Stimulated activated CD4-positive, alpha-beta T cell treated with anti-CD3 and anti-CD28 coated beads, Interleukin-1b, Interleukin-23, amount 100 ng/mL, for 24 hours (primary cell): ENCODE measurements around the gene PCDHGC5.
A peak's percentile ranks its signal among the peaks of the same experiment; 100 is the strongest.

Experiments used
- DNase-seq, 4 experiments: peaks; one replicate each; pipeline ENCODE4 v3.0.0-alpha.2; 2020; ENCODE audit warnings: low read depth in 4 of 4, low spot score in 1 of 4

The PCDHGC5 gene

DNA sequence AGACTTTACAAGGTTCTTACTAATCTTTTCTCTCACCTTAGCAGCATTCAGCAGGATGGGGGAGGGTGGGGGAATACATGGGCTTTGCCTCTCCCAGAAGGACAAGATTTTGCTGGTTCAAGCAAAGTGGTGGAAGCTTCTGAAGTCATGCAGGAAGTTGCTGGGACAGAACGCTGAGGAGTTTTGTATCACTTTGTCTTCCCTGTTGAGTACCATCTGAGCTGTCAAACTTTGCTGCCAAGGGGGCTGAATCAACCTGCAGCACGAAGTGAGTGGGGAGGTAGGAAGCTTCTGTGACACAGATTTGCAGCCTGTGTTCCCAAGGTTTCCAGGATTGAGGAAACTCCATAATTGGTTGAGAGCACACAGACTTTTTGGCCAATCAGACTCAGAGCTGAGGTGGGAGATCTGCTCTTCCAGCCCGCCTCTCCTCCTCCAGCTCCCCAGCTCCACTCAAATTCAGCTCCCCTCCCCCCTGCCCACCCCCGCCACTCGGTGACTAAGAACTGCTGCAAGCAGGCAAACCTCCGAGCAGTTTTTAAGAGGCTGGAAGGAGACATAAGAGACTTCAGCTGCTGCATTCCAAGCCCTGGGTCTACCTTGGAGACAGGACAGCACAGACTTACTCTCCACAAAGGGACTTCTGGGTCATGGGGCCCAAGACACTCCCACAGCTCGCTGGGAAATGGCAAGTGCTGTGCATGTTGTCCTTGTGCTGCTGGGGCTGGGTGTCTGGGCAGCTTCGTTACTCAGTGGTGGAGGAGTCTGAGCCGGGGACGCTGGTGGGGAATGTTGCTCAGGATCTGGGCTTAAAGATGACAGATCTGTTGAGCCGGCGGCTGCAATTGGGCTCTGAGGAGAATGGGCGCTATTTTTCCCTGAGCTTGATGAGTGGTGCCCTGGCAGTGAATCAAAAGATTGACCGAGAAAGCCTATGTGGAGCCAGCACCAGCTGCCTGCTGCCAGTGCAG lies at the start of gene PCDHGC5:
PCDHGC5 (plus strand) TSS at position 491 of the 971 bp plus-strand sequence; CDS start at position 651, 160 bp downstream.
- no peak for DNase-seq

DNA sequence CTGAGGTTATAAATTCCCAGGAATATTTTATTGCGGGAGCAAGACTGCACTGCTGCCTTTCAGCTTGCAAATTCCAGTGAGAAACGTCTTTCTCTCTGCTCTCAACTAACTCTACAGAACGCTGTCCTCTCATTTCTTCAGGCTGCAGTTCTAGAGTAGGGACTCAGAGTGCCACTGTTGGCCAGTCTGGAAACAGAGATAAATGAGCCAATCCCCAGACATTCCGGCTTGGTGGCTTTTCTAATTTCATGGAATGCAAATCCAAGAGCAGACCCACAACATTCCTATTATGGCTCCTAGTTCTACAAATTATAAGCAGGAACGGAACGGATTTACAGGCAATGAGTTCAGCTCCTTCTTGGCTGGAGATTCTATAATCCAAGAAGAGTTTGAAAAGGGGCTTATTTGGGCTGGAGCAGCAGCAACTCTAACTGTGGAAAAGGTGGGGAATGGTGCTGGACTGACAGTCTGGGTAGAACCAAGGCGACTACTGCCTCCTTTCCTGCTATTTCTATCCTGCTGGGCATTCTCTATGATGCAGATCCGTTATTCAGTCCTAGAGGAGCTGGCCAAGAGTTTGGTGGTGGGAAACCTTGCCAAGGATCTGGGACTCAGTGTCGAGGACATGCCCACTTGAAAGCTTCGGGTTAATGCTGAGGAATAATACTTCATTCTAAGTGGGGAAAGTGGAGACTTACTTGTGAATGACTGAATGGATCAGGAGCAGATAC lies 49.3 kb upstream of the PCDHGC5 start:
- no peak for DNase-seq

DNA sequence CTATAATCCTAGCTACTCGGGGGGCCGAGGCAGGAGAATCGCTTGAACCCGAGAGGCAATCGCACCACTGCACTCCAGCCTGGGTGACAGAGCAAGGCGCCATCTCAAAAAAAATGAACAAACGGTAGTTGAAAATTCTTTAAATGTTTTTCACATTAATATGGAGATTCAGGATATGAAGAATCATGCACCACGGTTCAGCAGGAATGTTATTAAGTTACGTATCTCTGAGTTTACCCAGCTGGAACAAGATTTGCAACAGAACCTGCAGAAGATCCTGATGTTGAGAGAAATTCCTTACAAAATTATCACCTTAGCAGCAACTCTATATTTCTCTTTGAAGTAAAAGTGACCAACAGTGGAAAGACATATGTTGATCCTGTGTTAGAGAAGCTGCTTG lies 48.5 kb upstream of the PCDHGC5 start:
- DNase-seq = no peak

DNA sequence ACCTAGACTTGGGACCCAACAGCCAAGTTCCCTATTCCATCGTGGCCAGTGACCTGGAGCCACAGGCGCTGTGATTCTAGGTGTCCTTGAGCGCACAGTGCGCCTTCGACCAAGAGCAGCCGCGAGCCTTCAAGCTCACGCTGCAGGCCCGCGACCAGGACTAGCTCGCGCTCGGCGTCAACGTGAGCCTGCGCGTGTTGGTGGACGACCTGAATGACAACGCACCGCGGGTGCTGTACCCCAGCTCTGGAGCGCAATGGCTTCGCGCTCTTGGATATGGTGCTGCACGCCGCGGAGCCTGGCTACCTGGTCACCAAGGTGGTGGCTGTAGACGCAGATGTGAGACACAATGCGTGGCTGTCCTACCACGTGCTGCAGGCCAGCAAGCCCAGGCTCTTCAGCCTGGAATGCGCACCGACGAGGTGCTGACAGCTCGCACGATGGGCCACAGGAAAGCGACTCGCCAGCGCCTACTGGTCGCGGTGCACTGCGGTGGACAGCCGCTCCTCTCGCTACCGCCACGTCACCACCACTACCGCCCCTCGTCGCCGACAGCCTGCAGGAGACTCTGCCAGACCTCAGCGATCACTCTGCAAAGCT lies 47.2 kb upstream of the PCDHGC5 start:
- DNase-seq = no peak

DNA sequence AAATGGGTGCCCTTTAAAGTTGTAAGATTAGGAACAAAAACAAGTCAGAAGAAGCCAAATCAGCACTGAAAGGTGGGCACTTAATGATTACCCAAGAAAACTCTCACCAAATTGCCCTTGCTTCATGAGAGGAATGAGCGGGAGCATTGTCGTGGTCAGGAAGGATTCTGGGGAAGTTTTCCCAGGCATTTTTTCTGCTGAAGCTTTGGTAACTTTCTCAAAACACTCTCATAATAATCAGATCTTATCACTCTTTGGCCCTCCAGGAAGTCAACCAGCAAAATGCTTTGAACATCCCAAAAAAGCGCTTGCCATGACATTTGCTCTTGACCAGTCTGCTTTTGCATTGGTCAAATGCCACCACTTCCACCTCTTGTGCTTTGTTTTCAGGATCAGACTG lies 23.5 kb upstream of the PCDHGC5 start:
- DNase-seq = no peak

DNA sequence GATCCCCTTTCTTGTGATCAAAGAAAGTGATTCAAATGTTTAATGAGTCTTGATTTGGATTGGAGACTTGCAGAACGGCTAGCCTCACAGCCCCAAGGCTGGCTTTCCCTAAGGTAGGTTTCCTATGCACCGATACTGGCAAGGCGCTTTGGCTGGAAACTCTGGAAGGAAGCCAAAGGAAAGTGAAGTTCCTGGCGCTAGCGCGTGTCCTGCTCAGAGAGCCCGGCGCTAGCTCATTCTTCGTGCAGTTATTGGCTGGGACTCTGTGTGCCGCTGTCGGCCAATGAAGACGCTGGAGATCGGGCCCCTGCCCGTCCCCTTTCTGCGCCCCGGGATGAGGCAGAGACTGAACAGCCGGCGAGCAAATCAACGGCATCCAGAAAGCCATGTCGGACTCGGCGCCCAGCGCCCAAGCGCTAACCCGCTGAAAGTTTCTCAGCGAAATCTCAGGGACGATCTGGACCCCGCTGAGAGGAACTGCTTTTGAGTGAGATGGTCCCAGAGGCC lies 13.2 kb upstream of the PCDHGC5 start, which contains the start of gene PCDHGC3:
PCDHGC3 (plus strand) TSS at position 342 of the 507 bp plus-strand sequence; CDS start at position 493, 151 bp downstream.
- DNase-seq = peak in 2 of 4 experiments; percentile 46 to 56

DNA sequence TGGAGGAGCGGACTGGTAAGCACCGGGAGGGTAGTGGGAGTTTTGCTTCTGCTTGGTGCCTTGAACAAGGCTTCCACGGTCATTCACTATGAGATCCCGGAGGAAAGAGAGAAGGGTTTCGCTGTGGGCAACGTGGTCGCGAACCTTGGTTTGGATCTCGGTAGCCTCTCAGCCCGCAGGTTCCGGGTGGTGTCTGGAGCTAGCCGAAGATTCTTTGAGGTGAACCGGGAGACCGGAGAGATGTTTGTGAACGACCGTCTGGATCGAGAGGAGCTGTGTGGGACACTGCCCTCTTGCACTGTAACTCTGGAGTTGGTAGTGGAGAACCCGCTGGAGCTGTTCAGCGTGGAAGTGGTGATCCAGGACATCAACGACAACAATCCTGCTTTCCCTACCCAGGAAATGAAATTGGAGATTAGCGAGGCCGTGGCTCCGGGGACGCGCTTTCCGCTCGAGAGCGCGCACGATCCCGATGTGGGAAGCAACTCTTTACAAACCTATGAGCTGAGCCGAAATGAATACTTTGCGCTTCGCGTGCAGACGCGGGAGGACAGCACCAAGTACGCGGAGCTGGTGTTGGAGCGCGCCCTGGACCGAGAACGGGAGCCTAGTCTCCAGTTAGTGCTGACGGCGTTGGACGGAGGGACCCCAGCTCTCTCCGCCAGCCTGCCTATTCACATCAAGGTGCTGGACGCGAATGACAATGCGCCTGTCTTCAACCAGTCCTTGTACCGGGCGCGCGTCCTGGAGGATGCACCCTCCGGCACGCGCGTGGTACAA lies 12.6 kb upstream of the PCDHGC5 start:
- no peak for DNase-seq

DNA sequence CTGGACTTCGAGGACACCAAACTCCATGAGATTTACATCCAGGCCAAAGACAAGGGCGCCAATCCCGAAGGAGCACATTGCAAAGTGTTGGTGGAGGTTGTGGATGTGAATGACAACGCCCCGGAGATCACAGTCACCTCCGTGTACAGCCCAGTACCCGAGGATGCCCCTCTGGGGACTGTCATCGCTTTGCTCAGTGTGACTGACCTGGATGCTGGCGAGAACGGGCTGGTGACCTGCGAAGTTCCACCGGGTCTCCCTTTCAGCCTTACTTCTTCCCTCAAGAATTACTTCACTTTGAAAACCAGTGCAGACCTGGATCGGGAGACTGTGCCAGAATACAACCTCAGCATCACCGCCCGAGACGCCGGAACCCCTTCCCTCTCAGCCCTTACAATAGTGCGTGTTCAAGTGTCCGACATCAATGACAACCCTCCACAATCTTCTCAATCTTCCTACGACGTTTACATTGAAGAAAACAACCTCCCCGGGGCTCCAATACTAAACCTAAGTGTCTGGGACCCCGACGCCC lies 11.8 kb upstream of the PCDHGC5 start:
- no peak for DNase-seq

DNA sequence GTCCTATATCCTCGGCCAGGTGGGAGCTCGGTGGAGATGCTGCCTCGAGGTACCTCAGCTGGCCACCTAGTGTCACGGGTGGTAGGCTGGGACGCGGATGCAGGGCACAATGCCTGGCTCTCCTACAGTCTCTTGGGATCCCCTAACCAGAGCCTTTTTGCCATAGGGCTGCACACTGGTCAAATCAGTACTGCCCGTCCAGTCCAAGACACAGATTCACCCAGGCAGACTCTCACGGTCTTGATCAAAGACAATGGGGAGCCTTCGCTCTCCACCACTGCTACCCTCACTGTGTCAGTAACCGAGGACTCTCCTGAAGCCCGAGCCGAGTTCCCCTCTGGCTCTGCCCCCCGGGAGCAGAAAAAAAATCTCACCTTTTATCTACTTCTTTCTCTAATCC lies 11.1 kb upstream of the PCDHGC5 start:
- no peak for DNase-seq

DNA sequence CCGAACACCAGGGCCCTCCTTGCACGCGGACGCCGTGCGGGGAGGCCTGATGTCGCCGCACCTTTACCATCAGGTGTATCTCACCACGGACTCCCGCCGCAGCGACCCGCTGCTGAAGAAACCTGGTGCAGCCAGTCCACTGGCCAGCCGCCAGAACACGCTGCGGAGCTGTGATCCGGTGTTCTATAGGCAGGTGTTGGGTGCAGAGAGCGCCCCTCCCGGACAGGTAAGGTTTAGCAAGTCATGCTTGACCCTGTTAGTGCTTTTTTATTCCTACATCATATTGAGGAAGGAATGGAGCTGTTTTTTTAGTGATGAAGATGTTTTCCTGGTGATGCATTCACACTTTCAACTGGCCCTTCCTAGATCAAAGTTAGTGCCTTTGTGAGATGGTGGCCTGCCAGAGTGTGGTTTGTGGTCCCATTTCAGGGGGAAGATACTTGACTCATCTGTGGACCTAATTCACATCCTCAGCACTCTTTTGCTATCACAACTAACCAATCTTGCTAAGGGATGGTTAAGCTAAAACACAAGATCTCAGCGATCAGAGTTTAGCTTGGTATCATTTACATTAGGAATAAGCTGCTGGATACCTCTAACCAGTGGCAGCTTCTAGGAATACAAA lies 10.4 kb upstream of the PCDHGC5 start:
- no peak for DNase-seq

DNA sequence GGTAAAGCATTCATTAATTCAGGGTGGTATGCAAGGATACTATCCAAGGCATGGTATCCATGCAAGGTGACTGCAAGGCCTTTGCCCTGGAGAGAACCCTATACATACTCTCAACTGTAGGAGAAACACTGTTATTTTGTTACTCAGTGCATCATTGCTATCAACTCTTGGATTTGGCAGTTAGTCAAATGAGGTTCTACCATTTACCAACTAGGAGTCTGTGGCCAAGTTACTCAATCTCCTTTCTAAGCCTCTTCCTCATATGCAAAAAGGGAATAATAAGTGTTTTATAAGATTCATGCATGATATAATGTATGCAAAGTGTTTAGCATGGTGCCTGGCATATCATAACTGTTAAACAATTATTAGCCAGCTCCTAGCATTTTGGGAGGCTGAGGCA lies 9.1 kb upstream of the PCDHGC5 start:
- DNase-seq = no peak

DNA sequence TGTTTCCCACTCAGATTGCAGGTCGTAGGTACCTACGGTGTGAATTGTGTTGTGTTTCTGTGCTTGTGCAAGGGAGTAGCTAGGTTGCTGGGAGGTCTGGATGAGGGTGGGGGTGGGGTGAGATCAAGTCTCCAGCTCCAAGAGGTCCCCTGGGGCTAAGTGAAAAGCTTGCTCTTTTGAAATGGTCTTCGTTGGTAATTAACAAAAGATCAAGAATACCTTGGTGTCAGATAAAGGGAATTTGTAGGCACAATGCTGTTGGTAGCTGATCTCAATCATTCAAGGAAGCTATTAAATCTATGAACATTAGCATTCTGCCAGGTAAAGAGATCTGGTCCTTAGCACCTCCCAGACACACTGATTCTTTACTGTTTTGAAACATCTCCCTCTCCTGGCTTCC lies 5.0 kb upstream of the PCDHGC5 start:
- no peak for DNase-seq

DNA sequence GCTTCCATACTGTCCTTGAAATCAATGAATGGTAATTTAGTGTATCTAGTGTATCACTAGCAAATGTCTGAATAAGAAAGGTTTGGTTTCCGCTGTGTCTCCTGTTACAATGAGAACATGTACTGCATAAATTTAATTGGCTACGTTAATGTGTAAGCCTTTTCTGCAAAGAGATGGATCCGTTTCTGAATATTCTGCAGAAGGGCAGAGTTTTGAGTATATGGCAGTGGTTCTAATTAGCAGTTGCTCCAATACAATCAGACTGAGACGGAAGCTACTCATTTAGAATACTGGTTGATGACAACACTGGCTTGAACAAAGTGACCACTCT lies 4.6 kb upstream of the PCDHGC5 start:
- no peak for DNase-seq

DNA sequence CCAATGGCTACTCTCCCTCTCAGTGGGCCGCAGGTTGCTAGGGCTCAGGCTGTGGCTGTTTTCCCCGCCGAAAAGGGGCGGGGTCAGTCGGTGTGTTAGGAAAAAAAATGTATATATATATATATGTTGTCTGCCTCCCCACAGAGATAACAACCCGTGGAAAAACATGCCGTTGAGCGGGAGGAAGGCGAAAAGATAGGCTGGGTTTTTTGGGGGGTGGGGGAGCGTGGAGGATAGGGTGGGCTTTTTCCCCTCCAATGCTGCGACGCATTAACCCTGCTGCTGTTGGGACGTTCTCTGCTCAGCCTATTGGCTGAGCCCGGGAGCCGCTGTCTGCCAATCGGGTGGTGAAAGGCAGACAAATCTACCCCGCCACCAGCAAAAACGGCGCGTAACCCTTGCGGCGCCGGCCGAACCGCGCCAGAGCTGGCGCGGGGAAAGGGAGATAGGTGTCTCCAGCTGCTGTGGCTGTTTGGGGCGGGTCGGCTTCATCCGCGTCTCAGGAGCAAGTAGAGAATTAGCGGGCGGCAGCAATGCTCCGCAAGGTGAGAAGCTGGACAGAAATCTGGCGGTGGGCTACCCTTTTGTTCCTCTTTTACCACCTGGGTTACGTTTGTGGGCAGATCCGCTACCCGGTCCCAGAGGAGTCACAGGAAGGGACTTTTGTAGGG lies 4.1 kb upstream of the PCDHGC5 start, which contains the start of gene PCDHGC4:
PCDHGC4 (plus strand) TSS at position 390 of the 671 bp plus-strand sequence; CDS start at position 534, 144 bp downstream.
- DNase-seq = no peak

DNA sequence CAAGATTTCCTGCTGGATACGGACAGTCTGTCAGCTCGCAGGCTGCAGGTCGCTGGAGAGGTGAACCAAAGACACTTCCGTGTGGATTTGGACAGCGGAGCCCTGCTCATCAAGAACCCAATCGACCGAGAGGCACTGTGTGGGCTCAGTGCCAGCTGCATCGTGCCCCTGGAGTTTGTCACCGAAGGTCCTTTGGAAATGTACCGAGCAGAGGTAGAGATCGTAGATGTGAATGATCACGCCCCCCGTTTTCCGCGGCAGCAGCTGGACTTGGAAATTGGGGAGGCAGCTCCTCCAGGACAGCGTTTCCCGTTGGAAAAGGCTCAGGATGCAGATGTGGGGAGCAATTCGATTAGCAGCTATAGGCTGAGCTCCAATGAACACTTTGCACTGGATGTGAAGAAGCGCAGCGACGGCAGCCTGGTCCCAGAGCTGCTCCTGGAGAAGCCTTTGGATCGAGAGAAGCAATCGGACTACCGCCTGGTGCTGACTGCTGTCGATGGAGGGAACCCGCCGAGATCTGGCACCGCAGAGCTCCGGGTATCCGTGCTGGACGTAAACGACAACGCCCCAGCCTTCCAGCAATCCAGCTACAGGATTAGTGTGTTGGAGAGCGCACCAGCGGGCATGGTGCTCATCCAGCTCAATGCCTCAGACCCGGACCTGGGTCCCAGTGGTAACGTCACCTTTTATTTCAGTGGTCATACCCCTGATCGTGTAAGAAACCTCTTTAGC lies 3.4 kb upstream of the PCDHGC5 start:
- DNase-seq = no peak

DNA sequence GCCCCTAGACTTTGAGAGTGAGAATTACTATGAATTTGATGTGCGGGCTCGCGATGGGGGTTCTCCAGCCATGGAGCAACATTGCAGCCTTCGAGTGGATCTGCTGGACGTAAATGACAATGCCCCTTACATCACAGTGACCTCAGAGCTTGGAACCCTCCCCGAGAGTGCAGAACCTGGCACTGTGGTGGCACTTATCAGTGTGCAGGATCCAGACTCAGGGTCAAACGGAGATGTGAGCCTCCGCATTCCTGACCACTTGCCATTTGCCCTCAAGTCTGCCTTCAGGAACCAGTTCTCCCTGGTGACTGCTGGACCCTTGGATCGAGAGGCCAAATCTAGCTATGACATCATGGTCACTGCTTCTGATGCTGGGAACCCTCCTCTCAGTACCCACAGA lies 2.8 kb upstream of the PCDHGC5 start:
- DNase-seq = no peak

DNA sequence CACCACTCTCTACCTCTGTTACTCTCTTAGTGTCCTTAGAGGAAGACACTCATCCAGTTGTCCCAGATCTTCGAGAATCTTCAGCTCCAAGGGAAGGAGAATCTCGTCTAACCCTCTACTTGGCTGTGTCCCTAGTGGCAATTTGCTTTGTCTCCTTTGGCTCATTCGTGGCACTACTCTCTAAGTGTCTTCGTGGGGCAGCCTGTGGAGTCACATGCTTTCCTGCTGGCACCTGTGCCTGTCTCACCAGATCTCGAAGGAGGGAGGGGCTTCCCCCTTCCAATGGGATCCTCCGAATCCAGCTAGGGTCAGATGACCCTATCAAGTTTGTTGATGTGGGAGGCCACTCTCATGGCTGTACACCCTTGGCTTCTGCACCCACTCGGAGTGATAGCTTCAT lies 1.8 kb upstream of the PCDHGC5 start:
- DNase-seq = no peak

DNA sequence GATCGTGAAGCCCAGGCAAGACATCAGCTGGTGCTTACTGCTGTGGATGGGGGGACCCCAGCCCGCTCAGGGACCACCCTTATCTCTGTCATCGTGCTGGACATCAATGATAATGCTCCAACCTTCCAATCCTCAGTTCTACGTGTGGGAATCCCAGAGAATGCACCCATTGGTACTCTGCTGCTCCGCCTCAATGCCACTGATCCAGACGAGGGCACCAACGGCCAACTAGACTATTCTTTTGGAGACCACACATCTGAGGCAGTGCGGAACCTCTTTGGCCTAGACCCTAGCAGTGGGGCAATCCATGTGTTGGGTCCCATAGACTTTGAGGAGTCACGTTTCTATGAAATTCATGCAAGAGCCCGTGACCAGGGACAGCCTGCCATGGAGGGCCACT lies 960 bp downstream of the PCDHGC5 start:
- DNase-seq = no peak

DNA sequence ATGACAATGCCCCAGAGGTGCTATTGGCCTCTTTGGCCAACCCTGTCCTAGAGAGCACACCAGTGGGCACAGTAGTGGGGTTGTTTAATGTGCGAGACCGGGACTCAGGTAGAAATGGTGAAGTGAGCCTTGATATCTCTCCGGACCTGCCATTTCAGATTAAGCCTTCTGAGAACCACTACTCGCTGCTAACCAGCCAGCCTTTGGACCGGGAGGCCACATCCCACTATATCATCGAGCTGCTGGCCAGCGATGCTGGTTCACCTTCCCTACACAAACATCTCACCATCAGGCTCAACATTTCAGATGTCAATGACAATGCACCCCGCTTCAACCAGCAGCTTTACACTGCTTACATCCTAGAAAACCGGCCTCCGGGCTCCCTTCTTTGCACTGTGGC lies 1.4 kb downstream of the PCDHGC5 start:
- no peak for DNase-seq
